ENCODE data around the gene PSMA3.
"Not testable (repeated sequence)": the region's sequence is repeated elsewhere in the genome, so short reads cannot be mapped to it uniquely, and the experiment has no call there.

PSMA3 gene

GRCh38 chr14:58239244-58240195 is 5.1 kb upstream of the PSMA3 start:
- in situ Hi-C loops (cut with HindIII; ENCODE audit: low pct_unique_long_range_greater_than_20kb, low sequenced_read_pairs): no loop called here
- no peak for TF ChIP-seq JUND (IDR thresholded peaks at IDR 0.05; ENCODE audit: low read depth)
- peak in 1 of 2 experiments; percentile 72 for DNase-seq (ENCODE audit: low read depth in 1 of 2, low spot score in 1 of 2)

GRCh38 chr14:58243790-58244555 is 670 bp upstream of the PSMA3 start:
- in situ Hi-C loops (cut with HindIII; ENCODE audit: low pct_unique_long_range_greater_than_20kb, low sequenced_read_pairs): no loop called here
- DNase-seq (ENCODE audit: low read depth in 1 of 2, low spot score in 1 of 2): no peak
- no peak for TF ChIP-seq JUND (IDR thresholded peaks at IDR 0.05; ENCODE audit: low read depth)

- no peak for TF ChIP-seq JUND (IDR thresholded peaks at IDR 0.05; ENCODE audit: low read depth)
- no peak for DNase-seq (ENCODE audit: low read depth in 1 of 2, low spot score in 1 of 2)
- in situ Hi-C loops (cut with HindIII; ENCODE audit: low pct_unique_long_range_greater_than_20kb, low sequenced_read_pairs): no loop called here
These were observed 919 bp downstream of the PSMA3 start for GRCh38 chr14:58245562-58245961.

GRCh38 chr14:58249611-58250010 is 5.0 kb downstream of the PSMA3 start:
- in situ Hi-C loops (cut with HindIII; ENCODE audit: low pct_unique_long_range_greater_than_20kb, low sequenced_read_pairs): no loop called here
- no peak for TF ChIP-seq JUND (IDR thresholded peaks at IDR 0.05; ENCODE audit: low read depth)

GRCh38 chr14:58258156-58258555 is 13.5 kb downstream of the PSMA3 start:
- no peak for TF ChIP-seq JUND (IDR thresholded peaks at IDR 0.05; ENCODE audit: low read depth)
- DNase-seq (ENCODE audit: low read depth in 1 of 2, low spot score in 1 of 2): no peak
- in situ Hi-C loops (cut with HindIII; ENCODE audit: low pct_unique_long_range_greater_than_20kb, low sequenced_read_pairs): no loop called here

More at GRCh38 chr14:58249611-58250010, 5.0 kb downstream of the PSMA3 start:
- DNase-seq (ENCODE audit: low read depth in 1 of 2, low spot score in 1 of 2): no peak

GRCh38 chr14:58262005-58262404 is 17.4 kb downstream of the PSMA3 start:
- DNase-seq (ENCODE audit: low read depth in 1 of 2, low spot score in 1 of 2); in situ Hi-C loops (cut with HindIII; ENCODE audit: low pct_unique_long_range_greater_than_20kb, low sequenced_read_pairs): not testable (repeated sequence)

GRCh38 chr14:58265401-58265800 is 20.8 kb downstream of the PSMA3 start:
- no peak for TF ChIP-seq JUND (IDR thresholded peaks at IDR 0.05; ENCODE audit: low read depth)
- in situ Hi-C loops (cut with HindIII; ENCODE audit: low pct_unique_long_range_greater_than_20kb, low sequenced_read_pairs): no loop called here
- no peak for DNase-seq (ENCODE audit: low read depth in 1 of 2, low spot score in 1 of 2)

GRCh38 chr14:58270628-58271027 is 26.0 kb downstream of the PSMA3 start:
- DNase-seq (ENCODE audit: low read depth in 1 of 2, low spot score in 1 of 2): no peak
- no peak for TF ChIP-seq JUND (IDR thresholded peaks at IDR 0.05; ENCODE audit: low read depth)
- in situ Hi-C loops (cut with HindIII; ENCODE audit: low pct_unique_long_range_greater_than_20kb, low sequenced_read_pairs): no loop called here

GRCh38 chr14:58272588-58273372 is 28.1 kb downstream of the PSMA3 start:
- no peak for TF ChIP-seq JUND (IDR thresholded peaks at IDR 0.05; ENCODE audit: low read depth)
- peak in 1 of 2 experiments; percentile 50 for DNase-seq (ENCODE audit: low read depth in 1 of 2, low spot score in 1 of 2)
- in situ Hi-C loops (cut with HindIII; ENCODE audit: low pct_unique_long_range_greater_than_20kb, low sequenced_read_pairs): no loop called here

- in situ Hi-C loops (cut with HindIII; ENCODE audit: low pct_unique_long_range_greater_than_20kb, low sequenced_read_pairs): no loop called here
- DNase-seq (ENCODE audit: low read depth in 1 of 2, low spot score in 1 of 2): no peak
- no peak for TF ChIP-seq JUND (IDR thresholded peaks at IDR 0.05; ENCODE audit: low read depth)
These were observed 30.2 kb downstream of the PSMA3 start for GRCh38 chr14:58274881-58275280.

GRCh38 chr14:58275527-58276190 is 31.0 kb downstream of the PSMA3 start:
- no peak for DNase-seq (ENCODE audit: low read depth in 1 of 2, low spot score in 1 of 2)
- in situ Hi-C loops (cut with HindIII; ENCODE audit: low pct_unique_long_range_greater_than_20kb, low sequenced_read_pairs): no loop called here
- no peak for TF ChIP-seq JUND (IDR thresholded peaks at IDR 0.05; ENCODE audit: low read depth)

GRCh38 chr14:58276208-58276607 is 31.6 kb downstream of the PSMA3 start:
- DNase-seq (ENCODE audit: low read depth in 1 of 2, low spot score in 1 of 2): no peak
- in situ Hi-C loops (cut with HindIII; ENCODE audit: low pct_unique_long_range_greater_than_20kb, low sequenced_read_pairs): no loop called here
- TF ChIP-seq JUND (IDR thresholded peaks at IDR 0.05; ENCODE audit: low read depth): no peak
